Suprapubic skin (tissue), 4 donors: ENCODE measurements around the gene ARHGAP25. TPM values are rescaled to one million over a fixed set of nuclear protein-coding genes. Genes with fewer than 3 reads are reported as not detected.
A peak's percentile ranks its signal among the peaks of the same experiment; 100 is the strongest.

Source experiments
- DNase-seq, 2 donors: peaks; one replicate each; pipeline ENCODE4 v3.0.0-alpha.2; 2019; ENCODE audit warnings: low spot score in 2 of 2
- H3K27ac ChIP-seq: fragments of 200-600 bp; sonication (generic); one replicate; pipeline ENCODE4 v1.5.1; 2019
- H3K27me3 ChIP-seq: fragments of 200-600 bp; sonication (generic); one replicate; pipeline ENCODE4 v1.5.1; 2019
- H3K36me3 ChIP-seq: fragments of 200-600 bp; sonication (generic); one replicate; pipeline ENCODE4 v1.5.1; 2019
- H3K4me1 ChIP-seq: fragments of 200-600 bp; sonication (generic); one replicate; pipeline ENCODE4 v1.5.1; 2019
- H3K4me3 ChIP-seq: fragments of 200-600 bp; sonication (generic); one replicate; pipeline ENCODE4 v1.5.1; 2019; ENCODE audit warnings: mild to moderate bottlenecking
- H3K9me3 ChIP-seq: fragments of 200-600 bp; sonication (generic); one replicate; pipeline ENCODE4 v1.5.1; 2019
- EP300 ChIP-seq: sonication (generic); formaldehyde crosslinking; IDR thresholded peaks from one replicate; pipeline ENCODE4 v1.6.1; 2017; ENCODE audit warnings: antibody characterized with exemption
- POLR2A ChIP-seq, 2 donors: fragments of 450-650 bp; IDR thresholded peaks; one replicate each; pipeline ENCODE4 v1.6.1; 2017; ENCODE audit warnings: antibody characterized with exemption in 2 of 2, mild to moderate bottlenecking in 2 of 2, moderate library complexity in 2 of 2
- POLR2AphosphoS5 ChIP-seq, 3 donors: sonication (generic); formaldehyde crosslinking; IDR thresholded peaks; one replicate each; pipeline ENCODE4 v1.6.1; 2017; ENCODE audit warnings: antibody characterized with exemption in 3 of 3
- WGBS: methylation state at CpG from one replicate; pipeline ENCODE4 v1.1.5; 2018; 5-methylcytosine and 5-hydroxymethylcytosine counted together
- total RNA-seq, 4 donors: library from RNA; depleted of rRNA; stranded (reverse); fragments of >200 nt; gene quantifications; one replicate each; pipeline ENCODE4 v1.1.0, GENCODE V29; 2016
- TF ChIP-seq, protein P1 (sequence below), 2 donors: fragments of 200-600 bp in 1 of 2; fragments of 450-650 bp in 1 of 2; sonication (generic) in 1 of 2; IDR thresholded peaks; one replicate each; pipeline ENCODE4 v1.5.1; 2016 to 2019; ENCODE audit warnings: antibody characterized with exemption in 2 of 2, mild to moderate bottlenecking in 1 of 2, moderate library complexity in 1 of 2

The ARHGAP25 gene
- total RNA-seq, 4 donors from 2014 or later, result 2.0 to 10.9 (median 6.1) TPM

DNA sequence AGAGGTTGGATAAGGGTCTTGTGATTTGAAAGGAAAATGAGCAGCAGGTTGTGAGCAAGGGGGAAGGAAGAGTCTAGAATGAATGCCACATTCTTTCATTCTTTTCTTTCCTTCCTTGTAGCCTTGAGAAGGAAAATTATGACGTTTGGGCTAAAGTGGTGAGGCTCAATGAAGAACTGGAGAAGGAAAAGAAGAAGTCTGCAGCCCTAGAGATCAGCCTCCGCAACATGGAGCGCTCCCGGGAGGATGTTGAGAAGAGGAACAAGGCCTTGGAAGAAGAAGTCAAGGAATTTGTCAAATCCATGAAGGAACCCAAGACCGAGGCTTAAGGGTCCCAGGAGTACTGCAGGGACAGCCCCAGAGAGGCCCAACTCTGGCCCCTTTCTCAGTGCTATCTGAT lies 91.3 kb downstream of the ARHGAP25 start:
- 83% methylated on average over 5 of the region's 5 CpGs for WGBS

DNA sequence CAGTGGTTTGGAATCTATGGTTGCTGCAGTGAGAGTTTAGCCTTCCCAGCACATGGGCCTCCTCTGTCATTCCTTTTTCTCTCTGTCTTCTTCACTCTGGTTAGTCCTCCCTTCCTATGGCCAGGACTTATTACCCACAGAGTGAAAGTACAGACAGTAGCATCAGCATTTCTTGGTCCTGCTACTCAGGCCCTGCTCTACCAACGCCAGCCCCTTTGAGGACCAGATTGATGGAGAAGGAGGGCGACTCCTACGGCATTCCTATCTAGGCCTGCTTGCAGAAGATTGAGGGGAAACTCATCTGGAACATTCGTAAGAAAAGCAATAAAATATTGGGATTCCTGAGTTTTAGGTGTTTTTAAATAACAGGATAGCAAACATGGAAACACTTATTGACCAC lies 93.1 kb downstream of the ARHGAP25 start:
- TF ChIP-seq EP300, result no peak
- Histone ChIP-seq H3K36me3 (peaks cover 8% of the 10 kb centered on the region), H3K27ac (no peak overlapping the region), H3K9me3 (no peaks in the 10 kb centered on the region), H3K4me3 (no peak overlapping the region), H3K4me1 (peaks cover 45% of the 10 kb centered on the region), H3K27me3 (no peaks in the 10 kb centered on the region)
- no peak for DNase-seq
- 97% methylated on average over 4 of the region's 4 CpGs for WGBS

More for the DNA sequence above, 91.3 kb downstream of the ARHGAP25 start:
- DNase-seq, result no peak
- H3K27me3 ChIP-seq, result no peaks in the 10 kb centered on the region
- peaks cover 13% of the 10 kb centered on the region for H3K36me3 ChIP-seq
- TF ChIP-seq, protein P1, sequence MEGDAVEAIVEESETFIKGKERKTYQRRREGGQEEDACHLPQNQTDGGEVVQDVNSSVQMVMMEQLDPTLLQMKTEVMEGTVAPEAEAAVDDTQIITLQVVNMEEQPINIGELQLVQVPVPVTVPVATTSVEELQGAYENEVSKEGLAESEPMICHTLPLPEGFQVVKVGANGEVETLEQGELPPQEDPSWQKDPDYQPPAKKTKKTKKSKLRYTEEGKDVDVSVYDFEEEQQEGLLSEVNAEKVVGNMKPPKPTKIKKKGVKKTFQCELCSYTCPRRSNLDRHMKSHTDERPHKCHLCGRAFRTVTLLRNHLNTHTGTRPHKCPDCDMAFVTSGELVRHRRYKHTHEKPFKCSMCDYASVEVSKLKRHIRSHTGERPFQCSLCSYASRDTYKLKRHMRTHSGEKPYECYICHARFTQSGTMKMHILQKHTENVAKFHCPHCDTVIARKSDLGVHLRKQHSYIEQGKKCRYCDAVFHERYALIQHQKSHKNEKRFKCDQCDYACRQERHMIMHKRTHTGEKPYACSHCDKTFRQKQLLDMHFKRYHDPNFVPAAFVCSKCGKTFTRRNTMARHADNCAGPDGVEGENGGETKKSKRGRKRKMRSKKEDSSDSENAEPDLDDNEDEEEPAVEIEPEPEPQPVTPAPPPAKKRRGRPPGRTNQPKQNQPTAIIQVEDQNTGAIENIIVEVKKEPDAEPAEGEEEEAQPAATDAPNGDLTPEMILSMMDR (IDR thresholded peaks at IDR 0.05), result no peak
- no peak for TF ChIP-seq EP300
- no peak for TF ChIP-seq POLR2A (IDR thresholded peaks at IDR 0.05)
- no peak for TF ChIP-seq POLR2AphosphoS5 (IDR thresholded peaks at IDR 0.05)
- peaks cover 27% of the 10 kb centered on the region for H3K4me1 ChIP-seq
- H3K27ac ChIP-seq, result no peak overlapping the region
- no peak overlapping the region for H3K4me3 ChIP-seq
- no peaks in the 10 kb centered on the region for H3K9me3 ChIP-seq

DNA sequence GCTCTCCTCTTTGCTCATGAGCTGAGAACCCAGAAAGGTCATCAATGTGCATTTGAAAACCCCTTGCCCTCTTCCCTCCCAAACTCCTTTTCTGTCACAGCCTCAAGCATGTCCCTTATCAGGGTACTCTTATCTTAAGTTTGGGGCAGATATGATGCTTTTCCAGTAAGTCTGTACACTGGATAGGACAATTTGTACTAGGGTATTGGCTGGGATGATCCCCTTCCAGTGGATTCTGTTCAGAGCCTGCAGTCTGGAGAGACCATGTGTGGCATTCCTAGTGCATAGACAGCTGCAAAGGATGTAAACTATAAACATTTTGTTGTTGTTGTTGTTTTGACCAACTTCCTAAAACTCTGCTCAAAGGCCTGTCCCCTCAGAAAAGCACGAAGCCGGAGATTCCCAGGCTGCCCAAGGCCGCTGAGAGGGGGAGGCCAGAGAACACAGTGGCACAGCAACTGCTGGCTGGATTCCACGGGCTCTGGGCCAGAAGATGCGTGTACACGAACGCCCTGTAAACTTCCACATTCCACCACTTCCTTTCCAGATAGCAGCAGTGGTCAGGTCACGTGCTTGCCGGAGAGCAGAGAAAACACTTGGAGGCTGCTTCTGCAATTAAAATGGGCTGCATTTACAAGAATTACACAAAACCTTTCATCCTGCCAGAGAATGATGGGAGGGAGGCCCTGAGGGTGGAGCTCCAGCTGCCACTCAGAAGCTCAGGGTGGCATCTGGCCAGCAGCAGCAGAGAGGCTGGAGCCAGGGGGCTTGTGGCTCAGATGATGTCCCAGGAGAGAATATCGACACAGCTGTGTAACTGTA lies 94.5 kb downstream of the ARHGAP25 start:
- DNase-seq, result peak; percentile 92 to 96
- Histone ChIP-seq H3K36me3 (no peaks in the 10 kb centered on the region), H3K4me1 (peaks cover 51% of the 10 kb centered on the region), H3K4me3 (no peak overlapping the region), H3K27me3 (no peaks in the 10 kb centered on the region), H3K27ac (peak overlapping the region; percentile 76), H3K9me3 (no peaks in the 10 kb centered on the region)
- 0% methylated on average over 5 of the region's 10 CpGs for WGBS
- TF ChIP-seq POLR2A (IDR thresholded peaks at IDR 0.05), result no peak
- TF ChIP-seq EP300, result no peak
- TF ChIP-seq, protein P1 (IDR thresholded peaks at IDR 0.05), result no peak
- TF ChIP-seq POLR2AphosphoS5 (IDR thresholded peaks at IDR 0.05), result peak in 2 of 3 donors; percentile 59 to 84

DNA sequence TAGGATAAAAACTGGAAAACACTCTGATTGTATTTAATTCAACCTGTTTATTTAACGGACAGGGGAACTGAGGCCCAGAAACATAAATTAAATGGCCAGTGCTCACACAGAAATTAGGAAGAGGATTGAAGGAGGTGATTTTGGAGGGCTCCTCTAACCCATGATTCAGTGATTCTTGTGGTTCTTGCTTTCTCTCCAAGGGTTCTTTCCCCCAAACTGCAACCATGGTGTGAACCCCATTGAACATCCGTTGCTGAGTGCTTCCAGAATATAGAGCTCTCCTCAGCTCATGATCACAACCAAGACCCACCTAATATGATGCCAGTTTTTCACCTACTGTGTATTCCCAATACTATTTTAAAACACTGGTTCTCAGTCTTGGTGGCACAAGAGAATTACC lies 95.1 kb downstream of the ARHGAP25 start:
- no peak overlapping the region for H3K4me3 ChIP-seq
- DNase-seq, result no peak

DNA sequence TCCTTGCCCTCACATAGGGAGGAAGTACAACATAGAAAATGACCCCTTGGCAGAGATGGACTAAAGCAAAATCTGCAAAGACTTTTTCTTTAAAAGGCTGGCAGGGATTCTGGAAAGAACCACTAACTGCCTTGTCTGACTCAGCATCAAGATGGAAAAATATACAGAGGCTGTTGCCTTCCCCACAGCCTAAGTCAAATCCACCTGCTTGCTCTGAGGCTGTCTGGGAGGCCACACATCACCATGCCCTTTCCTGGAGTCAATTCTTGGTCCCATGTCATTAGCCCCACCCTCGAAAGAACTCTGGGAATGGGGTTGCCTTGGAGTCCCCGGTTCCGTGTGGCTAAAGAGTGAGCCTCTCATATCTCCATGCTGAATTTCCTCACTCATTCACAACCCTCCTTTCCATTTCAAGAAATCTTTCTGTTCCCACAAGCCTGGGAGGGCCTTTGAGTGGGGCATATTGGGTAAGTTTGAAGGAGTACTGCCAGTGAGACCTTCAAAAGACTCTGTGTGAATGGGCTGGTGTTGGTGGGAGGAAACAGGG lies 97.1 kb downstream of the ARHGAP25 start:
- WGBS, result 66% methylated on average over 3 of the region's 3 CpGs
- H3K4me3 ChIP-seq, result no peak overlapping the region
- TF ChIP-seq POLR2A (IDR thresholded peaks at IDR 0.05), result no peak
- TF ChIP-seq, protein P1 (IDR thresholded peaks at IDR 0.05), result no peak
- no peak for TF ChIP-seq EP300
- no peak for TF ChIP-seq POLR2AphosphoS5 (IDR thresholded peaks at IDR 0.05)
- no peak for DNase-seq
- H3K4me1 ChIP-seq, result peaks cover 58% of the 10 kb centered on the region
- no peaks in the 10 kb centered on the region for H3K36me3 ChIP-seq
- no peaks in the 10 kb centered on the region for H3K9me3 ChIP-seq
- peak overlapping the region; percentile 82 for H3K27ac ChIP-seq
- H3K27me3 ChIP-seq, result no peaks in the 10 kb centered on the region

More for the DNA sequence above, 95.1 kb downstream of the ARHGAP25 start:
- Histone ChIP-seq H3K27ac (peak overlapping the region; percentile 76), H3K36me3 (no peaks in the 10 kb centered on the region), H3K27me3 (no peaks in the 10 kb centered on the region), H3K4me1 (peaks cover 51% of the 10 kb centered on the region), H3K9me3 (no peaks in the 10 kb centered on the region)
- 41% methylated on average over 2 of the region's 2 CpGs for WGBS
- TF ChIP-seq POLR2A (IDR thresholded peaks at IDR 0.05), result no peak
- TF ChIP-seq, protein P1 (IDR thresholded peaks at IDR 0.05), result no peak
- TF ChIP-seq EP300, result no peak
- TF ChIP-seq POLR2AphosphoS5 (IDR thresholded peaks at IDR 0.05), result no peak
